ACHN (cell line): ENCODE data around the gene CKMT1A.
"Not testable (repeated sequence)": the region's sequence is repeated elsewhere in the genome, so short reads cannot be mapped to it uniquely, and the experiment has no call there.

Experiments used
- DNase-seq: peaks from one replicate; pipeline ENCODE4 v3.0.0-alpha.2; 2015
- in situ Hi-C: cut with HindIII; loops from 2 replicates; pipeline ENCODE4 v1.10.0; 2017; ENCODE audit warnings: low sequenced_read_pairs, low pct_ligation_motif_present, low pct_unique_long_range_greater_than_20kb

Gene CKMT1A

DNA sequence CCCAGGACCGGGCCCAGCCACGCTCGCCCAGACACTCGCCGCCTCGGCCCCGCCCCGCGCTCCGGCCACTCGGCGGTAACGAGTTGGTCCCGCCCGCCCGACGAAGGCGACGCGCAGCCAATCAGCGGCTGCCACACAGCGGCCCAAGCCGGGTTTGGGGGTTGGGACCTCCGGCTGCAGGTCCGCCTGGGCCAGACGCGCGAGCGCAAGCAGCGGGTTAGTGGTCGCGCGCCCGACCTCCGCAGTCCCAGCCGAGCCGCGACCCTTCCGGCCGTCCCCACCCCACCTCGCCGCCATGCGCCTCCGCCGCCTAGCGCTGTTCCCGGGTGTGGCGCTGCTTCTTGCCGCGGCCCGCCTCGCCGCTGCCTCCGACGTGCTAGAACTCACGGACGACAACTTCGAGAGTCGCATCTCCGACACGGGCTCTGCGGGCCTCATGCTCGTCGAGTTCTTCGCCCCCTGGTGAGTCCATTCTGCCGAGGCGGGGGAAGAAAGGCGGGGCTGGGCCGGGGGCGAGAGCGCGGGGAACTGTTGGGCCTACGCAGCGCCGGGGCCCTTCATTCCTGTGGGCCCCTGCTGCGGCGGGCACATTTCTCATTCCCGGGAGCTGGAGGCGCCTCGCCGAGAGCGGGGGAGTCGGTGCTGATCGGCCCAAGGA lies 52.7 kb downstream of the CKMT1A start, which contains the start of gene PDIA3:
Gene PDIA3 (plus strand): TSS at position 194 of the 658 bp plus-strand sequence. CDS start 102 bp downstream, at position 296.
- in situ Hi-C loops = not testable (repeated sequence)
- peak; percentile 87 for DNase-seq

DNA sequence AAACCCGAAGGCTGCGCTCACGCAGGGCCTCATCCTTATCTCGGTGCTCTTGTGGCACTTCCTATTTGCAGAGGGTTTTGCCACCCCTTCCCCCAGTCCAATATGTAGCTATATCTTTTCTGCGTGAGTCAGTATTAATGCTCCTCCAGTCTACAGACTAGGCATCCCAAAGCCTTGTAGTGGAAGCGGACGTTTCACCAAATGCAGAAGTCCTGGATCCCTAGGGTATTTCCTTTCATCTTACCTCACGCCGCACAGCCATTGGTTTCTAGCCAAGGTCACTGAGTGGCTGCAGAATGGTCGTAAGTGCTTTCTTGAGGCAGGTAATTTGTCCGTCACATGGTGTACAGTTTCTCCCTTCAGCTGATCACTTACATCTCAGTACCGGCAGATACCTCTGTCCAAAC lies 53.2 kb downstream of the CKMT1A start:
- peak; percentile 12 for DNase-seq
- in situ Hi-C loops = not testable (repeated sequence)

GRCh38 chr15:43748376-43748775 lies 54.7 kb downstream of the CKMT1A start:
- DNase-seq = no peak
- in situ Hi-C loops = no loop called here
